Heart left ventricle (tissue), 16 donors: Measurements from ENCODE around the gene RBBP4. TPM values are rescaled to one million over a fixed set of nuclear protein-coding genes. Genes with fewer than 3 reads are reported as not detected.

Source experiments
- ATAC-seq, 4 donors: fragments of 200-7000 bp; cut with Tn5 transposase; one replicate each; pipeline ENCODE4 v1.9.1; 2020 to 2022; ENCODE audit warnings: moderate library complexity in 4 of 4, mild to moderate bottlenecking in 3 of 4, moderate number of reproducible peaks in 1 of 4
- DNase-seq, 5 donors: peaks; one replicate each; pipeline ENCODE4 v3.0.0-alpha.2; 2020
- H3K27ac ChIP-seq, 12 donors: fragments of 200-600 bp; sonication (generic) in 4 of 12; one replicate each; pipeline versions ENCODE4 v1.5.0 to v1.8.0; 2016 to 2022; ENCODE audit warnings: mild to moderate bottlenecking in 2 of 12
- H3K27me3 ChIP-seq, 9 donors: fragments of 200-600 bp; sonication (generic) in 2 of 9; one replicate each; pipeline versions ENCODE4 v1.5.1 to v1.8.0; 2016 to 2022; ENCODE audit warnings: mild to moderate bottlenecking in 3 of 9
- H3K36me3 ChIP-seq, 9 donors: fragments of 200-600 bp; sonication (generic) in 2 of 9; one replicate each; pipeline versions ENCODE4 v1.5.0 to v1.8.0; 2018 to 2022; ENCODE audit warnings: mild to moderate bottlenecking in 2 of 9
- H3K4me1 ChIP-seq, 12 donors: fragments of 200-600 bp; sonication (generic) in 4 of 12; one replicate each; pipeline versions ENCODE4 v1.5.0 to v1.8.0; 2016 to 2022; ENCODE audit warnings: mild to moderate bottlenecking in 3 of 12
- H3K4me3 ChIP-seq, 12 donors: fragments of 200-600 bp; sonication (generic) in 4 of 12; one replicate each; pipeline versions ENCODE4 v1.5.0 to v1.8.0; 2017 to 2022; ENCODE audit warnings: mild to moderate bottlenecking in 9 of 12, moderate library complexity in 4 of 12
- H3K9me3 ChIP-seq, 12 donors: fragments of 200-600 bp; sonication (generic) in 4 of 12; one replicate each; pipeline versions ENCODE4 v1.5.0 to v1.8.0; 2016 to 2022; ENCODE audit warnings: mild to moderate bottlenecking in 1 of 12
- CTCF ChIP-seq, 12 donors: fragments of 200-600 bp; sonication (generic) in 4 of 12; IDR thresholded peaks; one replicate each; pipeline versions ENCODE4 v1.5.0 to v1.8.0; 2018 to 2022; ENCODE audit warnings: antibody characterized with exemption in 12 of 12, mild to moderate bottlenecking in 5 of 12
- POLR2A ChIP-seq, 2 donors: fragments of 450-650 bp; IDR thresholded peaks; one replicate each; pipeline ENCODE4 v1.6.1; 2017; ENCODE audit warnings: antibody characterized with exemption in 2 of 2, mild to moderate bottlenecking in 2 of 2, moderate library complexity in 2 of 2
- WGBS, 4 donors: extraction: QIAGEN DNeasy Blood & Tissue Kit in 2 of 4; methylation state at CpG; one replicate each; pipeline versions ENCODE4 v1.1.5 to v1.1.7; 2013 to 2018; 5-methylcytosine and 5-hydroxymethylcytosine counted together
- intact Hi-C, 10 donors: fragments of 100-400 bp; cut with DNase I; formaldehyde crosslinking; loops; one replicate each; pipeline versions ENCODE4 v1.11.1 to v1.14.2; 2022
- polyA plus RNA-seq, 2 donors: library from polyadenylated mRNA; stranded (reverse); fragments of 200-250 nt; gene quantifications; one replicate each; pipeline ENCODE4 v1.2.3, GENCODE V29; 2013
- total RNA-seq, 9 donors: library from RNA; depleted of rRNA in 2 of 9; stranded (reverse); fragments of >200 nt in 2 of 9; fragmentation: NEBNext Ultra II Directional in 3 of 9; extraction: Animal tissue kit (Norgen Biotek cat#: 25700) in 3 of 9; gene quantifications; one replicate each; pipeline versions ENCODE4 v1.1.0 to v1.2.4, GENCODE V29; 2016 to 2023
- donor health status: ischemic (EF 13 %, LVEDD 7.1; RV severe dilation, severe dysfunction).
- donor health status: healthy with polysubstance abuse.
- donor health status: DM: no; HTN: yes; CAD: no.
- donor health status: DM: no; HTN: no; CAD: no.
- donor health status: ischemic (EF 25% LVEDD 6.9; RV normal size, moderate dysfunction).
- donor health status: ischemic (EF 25% LVEDD 5.7; RV mildly dilated, moderate dysfunction).
- donor health status: healthy.
- donor health status: DM: yes; HTN: yes; CAD: no.
- donor health status: ischemic (EF 35%, LVEDD 5.7; RV mildly dilated, moderate dysfunction).
- donor health status: nonischemic (EF 11% LVEDD 7.7; RV severe dilation, severe dysfunction).
- donor health status: DM: yes; HTN: yes; CAD: no.
- donor health status: PGD.
- donor health status: ischemic (EF 29% LVEDD 5.4; RV normal size, mild dysfunction).
- donor health status: nonischemic (EF 23%, LVEDD 6.1; RV moderate dilation, normal function).

RBBP4 gene
- total and polyA plus RNA-seq, 11 donors = 23.4 to 141 (median 93.2) TPM

- peak in 1 of 4 donors; percentile 26 for ATAC-seq
- H3K4me3 ChIP-seq = no peak overlapping the region
- intact Hi-C loops = loop anchor here in 3 of 10 donors (10.0 kb wide), 2 partner anchors 94 to 164 kb away; no protein-coding TSS in a partner anchor
- H3K27me3 ChIP-seq = no peaks in the 10 kb centered on the region
- no peak overlapping the region for H3K27ac ChIP-seq
- peaks cover 0 to 23% (median 6%) of the 10 kb centered on the region in 9 donors for H3K36me3 ChIP-seq
- TF ChIP-seq POLR2A (IDR thresholded peaks at IDR 0.05) (no peak), CTCF (IDR thresholded peaks at IDR 0.05) (no peak)
- DNase-seq = no peak
- WGBS, 4 donors = 92 to 99% (median 97%) methylated on average over 5 of the region's 5 CpGs
- H3K9me3 ChIP-seq = no peaks in the 10 kb centered on the region
- H3K4me1 ChIP-seq = no peaks in the 10 kb centered on the region
Measured at GRCh38 chr1:32618673-32619221, 32.3 kb upstream of the RBBP4 start.

GRCh38 chr1:32619701-32620485 lies 31.1 kb upstream of the RBBP4 start:
- Histone ChIP-seq H3K4me3 (no peak overlapping the region), H3K27me3 (no peaks in the 10 kb centered on the region), H3K27ac (no peak overlapping the region), H3K4me1 (no peaks in the 10 kb centered on the region), H3K9me3 (no peaks in the 10 kb centered on the region), H3K36me3 (peaks cover 0 to 23% (median 6%) of the 10 kb centered on the region in 9 donors)
- TF ChIP-seq CTCF (IDR thresholded peaks at IDR 0.05) = peak in 6 of 12 donors; percentile 13 to 28 (median 20)
- TF ChIP-seq POLR2A (IDR thresholded peaks at IDR 0.05) = no peak
- intact Hi-C loops = loop anchor here in 7 of 10 donors (5.0 to 10.0 kb wide), 4 partner anchors 95 to 175 kb away; no protein-coding TSS in a partner anchor
- WGBS, 4 donors = 76 to 86% (median 79%) methylated on average over 5 of the region's 5 CpGs
- DNase-seq (no peak), ATAC-seq (no peak)

DNA sequence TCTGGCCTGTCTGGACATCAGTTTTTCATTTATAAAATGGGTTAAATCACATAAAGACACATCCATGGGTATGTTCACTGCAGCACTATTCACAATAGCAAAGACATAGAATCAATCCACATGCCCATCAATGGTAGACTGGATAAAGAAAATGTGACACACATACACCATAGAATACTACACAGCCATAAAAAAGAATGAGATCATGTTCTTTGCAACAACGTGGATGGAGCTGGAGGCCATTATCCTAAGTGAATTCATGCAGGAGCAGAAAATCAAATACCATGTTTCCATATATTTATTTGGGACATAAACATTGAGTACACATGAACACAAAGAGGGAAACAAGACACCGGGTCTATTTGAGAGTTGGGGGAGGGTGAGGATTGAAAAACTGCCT lies 28.8 kb upstream of the RBBP4 start:
- 95 to 99% (median 98%) methylated on average over 2 of the region's 2 CpGs for WGBS, 4 donors
- DNase-seq (no peak), ATAC-seq (no peak)
- TF ChIP-seq POLR2A (IDR thresholded peaks at IDR 0.05) = no peak
- TF ChIP-seq CTCF (IDR thresholded peaks at IDR 0.05) = no peak
- Histone ChIP-seq H3K27ac (no peak overlapping the region), H3K36me3 (peaks cover 0 to 39% (median 16%) of the 10 kb centered on the region in 9 donors), H3K9me3 (no peaks in the 10 kb centered on the region), H3K4me3 (no peak overlapping the region), H3K4me1 (no peaks in the 10 kb centered on the region), H3K27me3 (no peaks in the 10 kb centered on the region)
- intact Hi-C loops = loop anchor here in 4 of 10 donors (5.0 to 10.0 kb wide), 3 partner anchors 97 to 177 kb away; no protein-coding TSS in a partner anchor
